Activated T-helper 1 cell treated with Interleukin-2 at 50 U/mL for 16 hours (primary cell): ENCODE data around the gene LYZL1.
"Not testable (repeated sequence)": the region's sequence is repeated elsewhere in the genome, so short reads cannot be mapped to it uniquely, and the experiment has no call there.

Experiments used
- DNase-seq: peaks from one replicate; pipeline ENCODE4 v3.0.0-alpha.2; 2020; ENCODE audit warnings: low read depth

Gene LYZL1

DNA sequence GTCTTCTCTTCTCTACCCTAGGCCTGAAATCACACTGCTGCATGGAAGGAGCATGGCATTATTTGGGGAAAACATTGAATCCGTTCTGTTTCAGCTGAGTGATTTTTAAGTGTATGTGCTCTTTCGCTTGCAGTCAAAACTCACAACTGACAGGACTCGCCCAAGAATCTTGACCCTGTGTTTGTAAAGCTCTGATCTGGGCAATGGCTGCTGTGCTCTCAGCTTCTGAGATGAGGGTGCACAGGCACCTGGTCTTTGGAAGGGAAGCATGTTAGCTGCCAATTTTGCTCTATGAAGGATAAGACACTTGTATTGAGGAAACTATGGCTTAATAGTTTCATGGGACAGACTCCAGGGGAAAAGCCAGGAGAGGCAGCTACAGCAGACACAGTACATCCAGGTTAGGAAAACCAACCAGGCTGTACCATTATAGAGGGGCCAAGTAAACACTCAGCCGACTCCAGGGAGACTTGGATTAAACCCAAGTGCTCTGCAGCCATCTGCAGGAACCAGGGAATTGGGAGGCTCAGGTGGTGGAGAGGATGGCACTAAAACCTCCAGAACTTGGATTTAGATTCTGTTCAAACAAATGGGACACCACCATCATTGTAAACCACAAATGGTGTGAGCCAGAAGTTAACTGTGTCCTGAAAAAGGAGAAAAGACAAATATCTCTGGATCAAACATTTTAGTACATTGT, 43.3 kb downstream of the LYZL1 start:
- DNase-seq: no peak

GRCh38 chr10:29332761-29333148, 43.9 kb downstream of the LYZL1 start:
- DNase-seq: no peak

DNA sequence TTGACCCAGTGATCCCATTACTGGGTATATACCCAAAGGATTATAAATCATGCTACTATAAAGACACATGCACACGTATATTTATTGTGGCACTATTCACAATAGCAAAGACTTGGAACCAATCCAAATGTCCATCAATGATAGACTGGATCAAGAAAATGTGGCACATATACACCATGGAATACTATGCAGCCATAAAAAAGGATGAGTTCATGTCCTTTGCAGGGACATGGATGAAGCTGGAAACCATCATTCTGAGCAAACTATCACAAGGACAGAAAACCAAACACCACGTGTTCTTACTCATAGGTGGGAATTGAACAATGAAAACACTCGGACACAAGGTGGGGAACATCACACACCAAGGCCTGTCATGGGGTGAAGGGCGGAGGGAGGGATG, 48.7 kb downstream of the LYZL1 start:
- not testable (repeated sequence) for DNase-seq

- DNase-seq: no peak
Observed at GRCh38 chr10:29343607-29344038, 54.8 kb downstream of the LYZL1 start.

DNA sequence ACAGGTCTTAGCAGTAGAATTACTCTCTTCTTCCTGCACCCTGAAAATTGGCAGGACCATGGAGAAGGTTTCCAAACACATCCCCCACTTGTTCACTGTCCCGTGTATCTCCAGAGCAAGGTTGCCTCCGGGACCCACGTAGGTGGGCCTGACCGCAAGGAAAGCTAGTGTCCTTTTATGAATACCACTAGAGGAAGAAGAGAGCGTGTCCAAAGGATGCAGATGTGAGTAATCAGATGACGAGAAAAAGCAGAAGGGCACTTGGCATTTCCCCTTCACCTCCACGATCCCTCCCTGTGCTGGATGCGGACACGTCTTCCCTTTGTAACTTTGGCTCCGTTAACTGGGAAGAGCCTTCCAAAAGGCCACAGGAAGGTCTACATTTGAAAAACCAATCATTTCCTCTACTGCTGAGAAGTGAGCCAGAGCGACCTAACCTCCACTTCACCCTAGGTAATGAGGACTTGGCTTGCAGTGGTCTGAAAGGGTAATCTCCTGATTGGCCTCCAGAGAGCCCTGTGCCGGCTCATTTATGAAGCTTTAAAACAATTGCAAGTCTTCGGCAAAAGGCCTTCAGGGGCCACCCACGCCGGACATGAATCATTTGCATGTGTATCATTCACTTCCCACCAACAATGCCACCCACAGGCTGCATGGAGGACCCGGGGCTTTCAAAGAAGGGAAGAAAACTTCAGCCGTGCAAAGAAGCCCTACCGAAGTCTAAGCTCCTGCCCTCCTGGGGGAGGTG, 55.4 kb downstream of the LYZL1 start:
- DNase-seq: no peak

- no peak for DNase-seq
Observed at GRCh38 chr10:29345144-29345909, 56.5 kb downstream of the LYZL1 start.

GRCh38 chr10:29345910-29346209, 57.0 kb downstream of the LYZL1 start:
- no peak for DNase-seq

DNA sequence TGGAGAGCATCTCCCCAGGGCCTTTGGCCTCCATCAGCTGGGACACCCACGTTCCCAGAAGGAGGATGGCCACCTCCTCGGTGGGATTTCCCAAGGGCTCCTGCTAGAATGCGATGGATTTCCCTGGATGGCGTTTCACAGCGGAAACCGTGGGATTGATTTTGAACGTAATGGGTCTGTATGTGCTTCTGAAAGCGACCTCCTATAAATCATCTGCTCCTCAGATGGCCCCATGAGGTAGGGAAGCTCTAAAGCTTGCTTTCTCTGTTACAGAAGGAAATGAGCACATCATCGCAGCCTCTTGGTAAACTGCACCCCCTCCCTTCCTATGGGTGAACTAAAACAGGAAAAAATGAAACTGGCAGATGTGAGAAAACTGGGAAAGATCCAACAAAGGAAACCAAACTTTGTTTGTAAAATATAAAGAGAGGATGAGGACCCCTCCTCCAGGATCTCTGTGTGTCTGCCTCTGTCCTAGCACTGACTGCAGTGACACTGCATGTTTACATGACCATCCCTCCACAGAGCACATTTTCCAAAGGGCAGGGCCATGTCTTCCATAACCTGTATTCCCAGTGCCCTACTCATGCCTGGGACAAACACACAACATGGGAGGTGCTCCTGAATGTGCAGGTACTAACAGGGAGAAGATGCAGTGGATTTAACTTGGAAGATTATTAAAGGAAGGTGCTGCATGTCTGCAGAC, 57.6 kb downstream of the LYZL1 start:
- no peak for DNase-seq

GRCh38 chr10:29348836-29349235, 60.0 kb downstream of the LYZL1 start:
- DNase-seq: no peak

DNA sequence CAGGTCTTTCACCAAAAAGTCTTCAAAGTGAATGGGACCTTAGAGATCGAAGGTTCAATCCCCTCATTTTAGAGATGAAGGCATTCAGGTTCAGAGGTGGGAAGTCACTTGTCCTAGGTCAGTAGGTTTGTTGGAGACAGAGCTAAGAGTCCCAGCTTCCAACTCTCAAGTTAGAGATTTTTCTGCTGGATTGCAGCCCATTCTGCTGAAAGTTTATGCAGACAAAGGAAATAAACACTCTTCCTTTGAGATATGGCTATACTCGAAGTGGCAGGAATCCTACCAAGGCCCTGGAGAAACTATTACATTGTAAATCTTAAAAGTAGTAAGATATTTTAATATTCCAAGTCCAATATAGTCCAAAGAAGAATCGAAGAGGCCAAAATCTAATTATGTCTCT, 64.4 kb downstream of the LYZL1 start:
- DNase-seq: no peak

DNA sequence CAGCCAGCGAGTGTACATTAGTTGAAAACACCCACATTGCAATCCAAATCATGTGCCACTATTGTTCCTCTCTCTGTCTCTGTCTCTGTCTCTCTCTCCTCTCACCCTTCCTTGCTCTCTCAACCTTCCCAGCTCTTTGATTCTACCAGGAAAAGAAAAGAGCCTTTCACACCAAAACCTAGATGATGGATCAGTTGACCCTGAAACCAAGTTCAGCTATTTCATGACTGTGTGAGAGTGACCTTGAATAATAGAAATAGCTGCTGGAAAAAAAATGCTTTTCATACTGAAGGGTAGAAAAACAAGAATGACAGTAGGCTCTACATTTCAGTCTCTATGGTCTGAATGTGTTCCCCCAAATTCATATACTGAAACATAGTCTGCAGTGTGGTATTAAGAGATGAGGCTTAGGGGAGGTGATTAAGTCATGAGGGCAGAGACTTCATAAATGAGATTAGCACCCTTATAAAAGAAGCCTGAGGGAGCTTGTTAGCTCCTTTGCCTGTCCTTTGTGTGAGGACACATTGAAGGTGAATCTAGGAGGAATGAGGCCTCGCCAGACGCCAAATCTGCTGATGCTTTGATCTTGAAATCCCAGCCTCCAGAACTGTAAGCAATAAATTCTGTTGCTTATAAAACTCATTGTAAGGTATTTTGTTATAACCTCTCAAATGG, 65.2 kb downstream of the LYZL1 start:
- no peak for DNase-seq

DNA sequence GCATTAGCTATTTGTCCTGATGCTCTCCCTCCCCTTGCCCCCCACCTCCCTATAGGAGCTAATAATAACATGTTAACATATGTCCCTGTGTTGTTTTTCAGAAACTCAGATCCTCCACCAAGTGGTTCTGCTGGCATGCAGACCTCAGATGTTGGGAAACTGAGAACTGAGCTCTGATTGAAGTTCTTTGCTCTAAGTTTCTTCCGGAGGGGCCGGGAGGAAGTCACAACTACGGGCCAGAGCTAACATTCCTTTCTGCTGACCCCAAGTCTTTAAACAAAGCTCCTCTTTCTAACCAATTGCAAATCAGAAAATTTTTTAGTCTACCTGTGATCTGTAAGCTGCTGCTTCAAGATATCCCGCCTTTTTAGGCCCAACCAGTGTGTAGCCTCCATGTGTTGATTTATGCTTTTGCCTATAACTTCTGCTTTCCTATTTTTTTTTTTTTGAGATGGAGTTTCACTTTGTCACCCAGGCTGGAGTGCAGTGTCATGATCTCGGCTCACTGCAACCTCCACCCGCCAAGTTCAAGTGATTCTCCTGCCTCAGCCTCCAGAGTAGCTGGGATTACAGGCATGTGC, 66.6 kb downstream of the LYZL1 start:
- no peak for DNase-seq

DNA sequence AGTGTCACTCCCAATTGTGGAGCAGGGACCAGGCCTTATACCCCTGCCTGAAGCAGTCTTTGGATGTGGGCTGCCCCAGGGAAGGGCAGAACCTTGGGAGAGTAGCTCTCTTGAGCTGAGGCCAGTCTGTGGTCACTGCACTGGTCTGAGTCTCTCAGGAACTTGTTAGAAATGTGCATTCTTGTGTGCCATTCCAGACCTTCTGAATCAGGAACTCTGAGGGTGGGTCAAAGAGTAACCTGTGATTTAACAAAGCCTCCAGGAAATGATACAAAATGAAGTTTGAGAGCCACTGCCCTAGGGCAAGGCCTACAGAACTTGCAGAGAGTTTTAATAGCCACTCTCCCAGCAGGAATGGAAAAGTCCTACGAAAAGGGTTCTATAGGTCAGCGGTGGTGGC, 68.1 kb downstream of the LYZL1 start:
- no peak for DNase-seq

DNA sequence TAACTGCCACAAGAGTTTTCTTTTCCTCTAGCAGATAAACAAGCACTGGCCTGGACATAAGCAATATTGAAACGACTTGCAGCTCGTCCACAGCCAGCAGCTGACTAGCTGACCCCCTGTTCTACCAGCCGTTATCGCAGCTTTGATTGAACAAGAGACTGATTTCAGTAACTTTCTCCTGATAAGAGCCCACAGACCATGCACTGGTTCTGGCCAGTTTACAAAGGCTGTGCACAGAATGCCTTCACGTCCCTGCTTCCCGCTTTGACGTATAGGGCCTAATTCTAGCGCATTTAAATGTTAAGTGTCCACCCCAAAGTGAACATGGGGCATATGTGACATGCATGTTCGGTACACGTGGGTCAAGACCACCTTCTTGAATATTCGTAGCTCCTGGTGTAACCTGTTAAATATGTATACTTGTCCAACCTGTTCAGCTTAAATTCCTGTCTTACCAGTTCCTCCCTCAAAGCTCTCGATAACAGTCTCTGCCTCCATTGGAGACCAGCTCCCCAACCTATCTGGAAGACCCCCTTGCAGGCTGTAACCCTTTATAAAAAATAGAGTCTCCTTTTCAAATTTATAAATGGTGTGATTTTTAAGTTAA, 69.2 kb downstream of the LYZL1 start:
- DNase-seq: no peak

GRCh38 chr10:29360215-29360853, 71.5 kb downstream of the LYZL1 start:
- not testable (repeated sequence) for DNase-seq
